ENCODE measurements around the gene RAB4B.
"Not testable (repeated sequence)": the region's sequence is repeated elsewhere in the genome, so short reads cannot be mapped to it uniquely, and the experiment has no call there.

The RAB4B gene

DNA sequence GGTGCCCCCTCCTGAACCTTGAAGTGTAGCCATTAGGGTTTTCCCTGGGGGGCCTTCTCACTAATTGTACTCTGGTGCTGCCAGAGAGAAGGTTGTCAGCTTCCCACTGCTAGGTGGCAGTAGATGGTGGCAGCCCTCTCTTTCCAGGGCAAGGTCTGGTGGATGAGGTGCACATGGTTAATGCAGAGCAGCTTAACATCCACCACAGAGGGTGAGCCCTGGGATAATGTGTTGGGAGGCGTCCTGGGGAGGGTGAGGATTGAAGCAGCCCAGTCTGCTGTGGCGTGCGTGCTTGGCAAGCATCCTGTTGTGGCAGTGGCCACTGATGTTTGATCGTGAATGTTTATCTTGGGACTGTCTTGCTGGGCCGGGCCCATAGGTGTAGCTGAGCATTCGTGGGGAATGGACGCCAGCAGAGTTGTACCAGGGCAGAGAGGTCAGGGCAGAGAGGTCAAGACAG, 26.8 kb downstream of the RAB4B start:
- Histone ChIP-seq H3K9me3 (ENCODE audit: control insufficient read depth in 2 of 2, low read length in 2 of 2) (no peaks in the 10 kb centered on the region), H3K27ac (ENCODE audit: low read length) (peak overlapping the region; percentile 75), H3K9ac (ENCODE audit: low read length in 2 of 2) (no peak overlapping the region), H3K27me3 (ENCODE audit: control insufficient read depth in 1 of 2, insufficient read depth in 2 of 2, low read length in 2 of 2) (no peaks in the 10 kb centered on the region), H3K36me3 (ENCODE audit: control insufficient read depth in 2 of 2, insufficient read depth in 2 of 2, low read length in 2 of 2) (peaks cover 9 to 30% of the 10 kb centered on the region in 2 donors), H3K4me3 (ENCODE audit: low read length in 2 of 2) (no peak overlapping the region), H3K4me1 (ENCODE audit: control insufficient read depth, insufficient read depth, low read length) (peaks cover 79% of the 10 kb centered on the region)

DNA sequence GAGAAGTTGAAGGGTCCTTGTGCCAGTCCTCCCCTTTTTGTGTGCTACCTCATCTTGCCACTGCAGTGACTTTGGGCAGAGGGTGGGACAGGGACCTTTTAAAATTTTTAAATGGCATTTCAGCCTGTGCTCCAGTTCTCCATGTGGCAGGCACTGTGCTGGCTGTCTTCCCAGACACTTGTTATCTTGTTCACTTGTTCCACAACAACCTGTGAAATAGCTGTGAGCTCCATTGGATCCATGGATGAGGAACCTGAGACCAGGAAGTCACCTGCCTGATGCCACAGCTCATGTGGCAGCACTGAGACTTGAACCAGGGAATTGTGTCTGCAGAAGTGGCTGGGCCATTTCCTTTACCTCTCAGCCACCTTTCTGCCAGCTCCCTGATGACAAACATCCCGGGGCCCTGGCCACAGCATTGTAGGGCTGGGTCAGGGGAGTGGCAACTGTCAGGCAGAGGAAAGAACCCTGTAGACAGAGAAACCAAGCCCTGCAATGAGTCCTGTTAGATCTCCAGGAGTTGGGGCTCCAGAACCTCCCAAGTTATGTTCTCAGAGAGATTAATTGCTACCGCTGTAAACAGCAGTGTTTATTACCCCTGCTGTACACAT, 27.3 kb downstream of the RAB4B start:
- no peaks in the 10 kb centered on the region for H3K27me3 ChIP-seq (ENCODE audit: control insufficient read depth in 1 of 2, insufficient read depth in 2 of 2, low read length in 2 of 2)
- peak overlapping the region in 1 of 2 donors; percentile 29 for H3K9ac ChIP-seq (ENCODE audit: low read length in 2 of 2)
- no peak overlapping the region for H3K4me3 ChIP-seq (ENCODE audit: low read length in 2 of 2)
- H3K36me3 ChIP-seq (ENCODE audit: control insufficient read depth in 2 of 2, insufficient read depth in 2 of 2, low read length in 2 of 2) = peaks cover 9 to 30% of the 10 kb centered on the region in 2 donors
- H3K9me3 ChIP-seq (ENCODE audit: control insufficient read depth in 2 of 2, low read length in 2 of 2) = no peaks in the 10 kb centered on the region
- peak overlapping the region; percentile 75 for H3K27ac ChIP-seq (ENCODE audit: low read length)
- peaks cover 78% of the 10 kb centered on the region for H3K4me1 ChIP-seq (ENCODE audit: control insufficient read depth, insufficient read depth, low read length)

DNA sequence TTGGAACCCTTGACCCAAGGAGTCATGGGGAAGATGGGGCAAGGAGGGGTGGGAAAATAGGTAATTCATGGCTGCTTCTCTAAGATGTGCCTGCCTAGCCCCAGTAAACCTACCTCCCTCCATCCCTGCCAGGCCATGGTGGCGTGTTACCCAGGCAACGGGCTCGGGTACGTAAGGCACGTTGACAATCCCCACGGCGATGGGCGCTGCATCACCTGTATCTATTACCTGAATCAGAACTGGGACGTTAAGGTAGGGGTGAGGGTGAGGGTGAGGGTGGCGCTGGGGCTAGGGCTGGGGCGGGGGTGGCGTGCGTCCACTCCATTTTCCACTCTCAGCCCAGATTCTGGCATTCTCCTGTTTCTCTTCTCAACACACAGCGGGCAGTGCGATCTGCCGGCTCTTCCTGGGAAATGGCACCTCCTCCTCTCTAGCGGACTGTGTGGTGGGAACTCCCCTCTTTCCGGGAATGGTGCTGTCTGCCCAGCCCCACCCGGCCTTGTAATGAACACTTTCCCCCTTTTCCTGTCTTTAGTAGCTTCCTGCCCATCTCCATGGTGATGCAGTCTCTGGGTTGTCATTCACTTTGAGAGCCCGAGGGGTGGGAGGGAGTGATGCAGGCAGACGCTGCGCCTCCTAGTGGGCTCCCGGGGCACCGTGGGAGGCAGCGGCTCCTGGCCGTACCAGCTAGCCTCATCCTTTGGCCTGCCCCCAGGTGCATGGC, 28.5 kb downstream of the RAB4B start:
- Histone ChIP-seq H3K9ac (ENCODE audit: low read length in 2 of 2) (peak overlapping the region in 1 of 2 donors; percentile 48), H3K27me3 (ENCODE audit: control insufficient read depth in 1 of 2, insufficient read depth in 2 of 2, low read length in 2 of 2) (no peaks in the 10 kb centered on the region), H3K4me3 (ENCODE audit: low read length in 2 of 2) (peak overlapping the region in 1 of 2 donors; percentile 49), H3K9me3 (ENCODE audit: control insufficient read depth in 2 of 2, low read length in 2 of 2) (no peaks in the 10 kb centered on the region), H3K36me3 (ENCODE audit: control insufficient read depth in 2 of 2, insufficient read depth in 2 of 2, low read length in 2 of 2) (peaks cover 9 to 22% of the 10 kb centered on the region in 2 donors), H3K27ac (ENCODE audit: low read length) (peak overlapping the region; percentile 75), H3K4me1 (ENCODE audit: control insufficient read depth, insufficient read depth, low read length) (peaks cover 72% of the 10 kb centered on the region)

DNA sequence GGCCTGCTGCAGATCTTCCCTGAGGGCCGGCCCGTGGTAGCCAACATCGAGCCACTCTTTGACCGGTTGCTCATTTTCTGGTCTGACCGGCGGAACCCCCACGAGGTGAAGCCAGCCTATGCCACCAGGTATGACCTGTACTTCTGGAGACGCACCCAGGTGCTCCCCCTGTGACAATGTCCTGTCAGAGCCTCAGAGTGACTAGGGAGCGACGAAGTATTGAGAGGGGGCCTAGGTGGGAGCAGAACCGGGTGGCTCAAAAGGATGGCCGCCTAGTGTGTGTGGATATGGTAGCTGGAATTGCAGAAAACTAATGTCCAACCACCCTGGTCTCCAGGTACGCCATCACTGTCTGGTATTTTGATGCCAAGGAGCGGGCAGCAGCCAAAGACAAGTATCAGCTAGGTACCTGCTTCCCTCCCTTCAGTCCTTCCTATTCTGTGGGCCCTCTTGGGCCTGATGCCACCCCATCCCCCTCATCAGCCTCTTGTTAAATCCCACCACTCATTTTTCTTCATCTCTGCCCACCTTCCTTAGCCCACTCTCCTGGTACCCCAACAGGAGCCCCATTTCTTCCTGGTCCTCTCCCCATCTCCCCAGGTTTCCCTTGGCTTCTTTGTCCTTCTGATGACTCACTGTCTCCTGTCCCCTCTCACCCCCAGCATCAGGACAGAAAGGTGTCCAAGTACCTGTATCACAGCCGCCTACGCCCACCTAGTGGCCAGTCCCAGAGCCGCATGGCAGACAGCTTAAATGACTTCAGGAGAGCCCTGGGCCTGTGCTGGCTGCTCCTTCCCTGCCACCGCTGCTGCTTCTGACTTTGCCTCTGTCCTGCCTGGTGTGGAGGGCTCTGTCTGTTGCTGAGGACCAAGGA, 29.3 kb downstream of the RAB4B start:
- Histone ChIP-seq H3K9me3 (ENCODE audit: control insufficient read depth in 2 of 2, low read length in 2 of 2) (no peaks in the 10 kb centered on the region), H3K27me3 (ENCODE audit: control insufficient read depth in 1 of 2, insufficient read depth in 2 of 2, low read length in 2 of 2) (no peaks in the 10 kb centered on the region), H3K36me3 (ENCODE audit: control insufficient read depth in 2 of 2, insufficient read depth in 2 of 2, low read length in 2 of 2) (peaks cover 9 to 20% of the 10 kb centered on the region in 2 donors), H3K4me1 (ENCODE audit: control insufficient read depth, insufficient read depth, low read length) (peaks cover 71% of the 10 kb centered on the region), H3K27ac (ENCODE audit: low read length) (peak overlapping the region; percentile 75), H3K4me3 (ENCODE audit: low read length in 2 of 2) (peak overlapping the region; percentile 5 to 49), H3K9ac (ENCODE audit: low read length in 2 of 2) (peak overlapping the region in 1 of 2 donors; percentile 48)

DNA sequence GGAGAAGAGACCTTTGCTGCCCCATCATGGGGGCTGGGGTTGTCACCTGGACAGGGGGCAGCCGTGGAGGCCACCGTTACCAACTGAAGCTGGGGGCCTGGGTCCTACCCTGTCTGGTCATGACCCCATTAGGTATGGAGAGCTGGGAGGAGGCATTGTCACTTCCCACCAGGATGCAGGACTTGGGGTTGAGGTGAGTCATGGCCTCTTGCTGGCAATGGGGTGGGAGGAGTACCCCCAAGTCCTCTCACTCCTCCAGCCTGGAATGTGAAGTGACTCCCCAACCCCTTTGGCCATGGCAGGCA, 29.9 kb downstream of the RAB4B start:
- H3K4me3 ChIP-seq (ENCODE audit: low read length in 2 of 2) = no peak overlapping the region
- no peak overlapping the region for H3K27ac ChIP-seq (ENCODE audit: low read length)
- peaks cover 9 to 20% of the 10 kb centered on the region in 2 donors for H3K36me3 ChIP-seq (ENCODE audit: control insufficient read depth in 2 of 2, insufficient read depth in 2 of 2, low read length in 2 of 2)
- no peaks in the 10 kb centered on the region for H3K9me3 ChIP-seq (ENCODE audit: control insufficient read depth in 2 of 2, low read length in 2 of 2)
- H3K27me3 ChIP-seq (ENCODE audit: control insufficient read depth in 1 of 2, insufficient read depth in 2 of 2, low read length in 2 of 2) = no peaks in the 10 kb centered on the region
- peaks cover 70% of the 10 kb centered on the region for H3K4me1 ChIP-seq (ENCODE audit: control insufficient read depth, insufficient read depth, low read length)
- H3K9ac ChIP-seq (ENCODE audit: low read length in 2 of 2) = no peak overlapping the region

DNA sequence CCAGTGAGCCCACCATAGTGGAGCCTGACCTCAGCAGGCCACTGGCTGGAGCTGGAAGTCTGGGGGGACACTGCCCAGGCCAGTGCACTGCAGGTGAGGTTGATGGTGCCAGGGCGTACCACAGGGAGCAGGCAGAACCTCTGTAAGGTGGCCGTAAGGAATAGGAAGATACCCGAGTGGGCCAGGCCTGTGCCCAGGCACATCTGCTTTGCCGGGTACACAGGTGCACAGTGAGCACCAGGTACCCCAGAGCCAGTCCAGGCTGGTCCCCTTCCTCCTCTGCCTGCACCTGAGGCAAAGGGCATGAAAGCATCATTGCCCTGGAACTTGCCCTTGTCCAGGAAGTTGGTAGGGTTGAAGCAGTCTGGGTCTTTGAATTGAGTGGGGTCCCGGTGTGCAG, 30.4 kb downstream of the RAB4B start:
- peaks cover 67% of the 10 kb centered on the region for H3K4me1 ChIP-seq (ENCODE audit: control insufficient read depth, insufficient read depth, low read length)
- peaks cover 9 to 20% of the 10 kb centered on the region in 2 donors for H3K36me3 ChIP-seq (ENCODE audit: control insufficient read depth in 2 of 2, insufficient read depth in 2 of 2, low read length in 2 of 2)
- H3K9ac ChIP-seq (ENCODE audit: low read length in 2 of 2) = no peak overlapping the region
- no peak overlapping the region for H3K4me3 ChIP-seq (ENCODE audit: low read length in 2 of 2)
- no peak overlapping the region for H3K27ac ChIP-seq (ENCODE audit: low read length)
- H3K9me3 ChIP-seq (ENCODE audit: control insufficient read depth in 2 of 2, low read length in 2 of 2) = no peaks in the 10 kb centered on the region
- H3K27me3 ChIP-seq (ENCODE audit: control insufficient read depth in 1 of 2, insufficient read depth in 2 of 2, low read length in 2 of 2) = no peaks in the 10 kb centered on the region

DNA sequence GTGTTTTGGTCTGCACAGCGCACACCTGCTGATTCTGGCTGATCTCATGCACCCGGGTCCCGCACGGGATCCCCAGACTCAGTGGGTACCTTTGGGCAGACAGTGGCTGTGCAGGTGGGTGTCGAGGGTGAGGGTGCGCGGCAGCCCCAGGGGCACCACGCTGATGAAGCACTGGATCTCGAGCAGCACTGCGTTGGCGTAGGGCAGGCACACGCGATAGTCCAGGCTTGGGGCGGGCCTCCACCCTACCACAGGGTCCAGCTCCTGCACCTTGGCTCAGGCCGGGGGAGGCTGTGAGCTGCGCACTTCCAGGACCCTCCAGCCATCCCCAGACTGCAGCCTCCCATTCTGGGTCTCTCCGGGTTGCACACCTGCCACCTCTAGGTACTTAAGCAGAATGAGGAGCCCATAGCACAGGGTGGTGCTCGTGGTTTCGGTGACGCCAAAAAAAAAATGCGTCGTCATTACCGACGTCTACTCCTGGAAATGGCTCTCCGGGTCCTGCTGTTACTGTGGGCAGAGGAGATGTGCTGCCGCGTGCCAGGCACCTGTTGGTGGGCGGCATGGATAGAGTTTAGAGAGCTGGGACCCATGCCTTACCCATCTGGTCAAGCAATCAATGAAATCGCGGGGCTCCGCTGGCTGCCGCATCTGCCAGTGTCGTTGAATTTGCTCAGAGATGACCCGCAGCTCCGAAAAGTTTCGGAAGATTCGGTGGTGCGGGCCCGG, 31.5 kb downstream of the RAB4B start:
- Histone ChIP-seq H3K27me3 (ENCODE audit: control insufficient read depth in 1 of 2, insufficient read depth in 2 of 2, low read length in 2 of 2) (no peaks in the 10 kb centered on the region), H3K4me3 (ENCODE audit: low read length in 2 of 2) (peak overlapping the region in 1 of 2 donors; percentile 70), H3K4me1 (ENCODE audit: control insufficient read depth, insufficient read depth, low read length) (peaks cover 57% of the 10 kb centered on the region), H3K9me3 (ENCODE audit: control insufficient read depth in 2 of 2, low read length in 2 of 2) (no peaks in the 10 kb centered on the region), H3K9ac (ENCODE audit: low read length in 2 of 2) (no peak overlapping the region), H3K36me3 (ENCODE audit: control insufficient read depth in 2 of 2, insufficient read depth in 2 of 2, low read length in 2 of 2) (peaks cover 9 to 20% of the 10 kb centered on the region in 2 donors), H3K27ac (ENCODE audit: low read length) (no peak overlapping the region)

DNA sequence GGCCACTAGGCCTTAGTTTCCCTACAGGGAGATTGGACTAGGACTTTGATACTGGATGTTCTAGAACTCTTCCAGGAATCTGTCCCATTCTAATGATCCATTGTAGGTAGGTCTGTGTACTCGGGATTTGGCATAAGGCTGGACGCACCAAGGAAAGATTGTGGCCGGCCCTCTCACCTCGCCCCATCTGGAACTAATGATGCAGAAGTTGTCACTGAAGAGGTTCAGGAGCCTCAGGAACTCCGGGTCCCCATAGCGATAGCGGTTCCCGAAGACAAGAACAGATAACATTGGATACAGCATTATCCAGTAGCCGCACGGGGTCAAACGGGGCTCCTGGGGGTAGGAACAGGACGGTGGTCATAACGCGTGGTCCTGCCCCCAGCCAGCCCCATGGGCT, 32.1 kb downstream of the RAB4B start:
- H3K4me1 ChIP-seq (ENCODE audit: control insufficient read depth, insufficient read depth, low read length) = peaks cover 51% of the 10 kb centered on the region

DNA sequence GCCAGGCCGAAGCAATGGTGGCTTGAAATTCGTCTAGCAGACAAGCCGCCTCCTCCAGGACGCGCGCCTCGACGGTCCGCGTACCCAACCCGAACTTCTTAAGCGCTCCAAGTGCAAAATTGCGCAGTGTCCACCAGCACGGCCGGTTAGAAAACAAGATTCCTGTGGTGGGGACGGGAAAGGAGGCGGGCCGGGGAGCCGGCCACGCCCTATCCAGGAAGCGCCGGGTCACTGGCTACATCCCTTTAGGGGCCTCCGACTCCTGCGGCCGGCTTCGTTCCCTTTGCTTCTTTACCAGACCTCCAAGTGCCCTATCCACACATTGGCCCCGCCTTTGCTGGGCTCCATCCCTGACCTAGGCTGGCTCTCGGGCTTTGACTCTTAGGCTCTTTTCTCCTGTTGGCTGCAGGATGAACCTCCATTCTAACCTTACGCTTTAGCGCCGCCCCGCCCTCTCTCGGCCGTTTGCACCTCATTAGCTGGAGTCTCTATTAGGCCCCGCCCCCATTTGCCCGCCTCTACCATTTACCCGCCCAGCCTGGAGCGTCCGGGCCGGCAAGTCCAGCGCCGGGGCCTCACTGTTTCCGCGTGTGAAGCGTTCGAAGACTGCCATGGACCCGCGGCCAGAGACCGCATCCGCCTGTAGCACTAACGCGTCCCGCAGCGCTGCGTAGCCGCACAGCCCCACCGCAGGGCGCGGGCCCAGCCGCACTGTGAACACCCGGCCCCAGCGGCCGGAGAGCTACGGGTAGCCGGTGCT, 32.8 kb downstream of the RAB4B start:
- Histone ChIP-seq H3K27ac (ENCODE audit: low read length) (peak overlapping the region; percentile 69), H3K36me3 (ENCODE audit: control insufficient read depth in 2 of 2, insufficient read depth in 2 of 2, low read length in 2 of 2) (peaks cover 9 to 17% of the 10 kb centered on the region in 2 donors), H3K9ac (ENCODE audit: low read length in 2 of 2) (peak overlapping the region in 1 of 2 donors; percentile 51), H3K4me3 (ENCODE audit: low read length in 2 of 2) (peak overlapping the region; percentile 39 to 70), H3K4me1 (ENCODE audit: control insufficient read depth, insufficient read depth, low read length) (peaks cover 45% of the 10 kb centered on the region)
- H3K27me3 ChIP-seq (ENCODE audit: control insufficient read depth in 1 of 2, insufficient read depth in 2 of 2, low read length in 2 of 2); H3K9me3 ChIP-seq (ENCODE audit: control insufficient read depth in 2 of 2, low read length in 2 of 2): not testable (repeated sequence)

More for the DNA sequence above, 32.1 kb downstream of the RAB4B start:
- Histone ChIP-seq H3K9ac (ENCODE audit: low read length in 2 of 2) (no peak overlapping the region), H3K27ac (ENCODE audit: low read length) (peak overlapping the region; percentile 69), H3K36me3 (ENCODE audit: control insufficient read depth in 2 of 2, insufficient read depth in 2 of 2, low read length in 2 of 2) (peaks cover 9 to 20% of the 10 kb centered on the region in 2 donors), H3K4me3 (ENCODE audit: low read length in 2 of 2) (peak overlapping the region in 1 of 2 donors; percentile 70), H3K9me3 (ENCODE audit: control insufficient read depth in 2 of 2, low read length in 2 of 2) (no peaks in the 10 kb centered on the region), H3K27me3 (ENCODE audit: control insufficient read depth in 1 of 2, insufficient read depth in 2 of 2, low read length in 2 of 2) (no peaks in the 10 kb centered on the region)
